Transverse colon (tissue), 4 donors: ENCODE results near the gene IBA57. TPM values are rescaled to one million over a fixed set of nuclear protein-coding genes. Genes with fewer than 3 reads are reported as not detected.

Source experiments
- DNase-seq: peaks from one replicate; pipeline ENCODE4 v3.0.0-alpha.2; 2019
- H3K27ac ChIP-seq, 4 donors: fragments of 200-600 bp; sonication (generic); 2 replicates each; pipeline ENCODE4 v1.5.1; 2016 to 2018; ENCODE audit warnings: inconsistent platforms in 4 of 4
- H3K27me3 ChIP-seq: fragments of 200-600 bp; sonication (generic); 2 replicates; pipeline ENCODE4 v1.5.1; 2017; ENCODE audit warnings: inconsistent platforms
- H3K36me3 ChIP-seq, 4 donors: fragments of 200-600 bp; sonication (generic); 2 replicates each; pipeline ENCODE4 v1.5.1; 2017 to 2019; ENCODE audit warnings: inconsistent platforms in 4 of 4
- H3K4me1 ChIP-seq, 4 donors: fragments of 200-600 bp; sonication (generic); 2 replicates each; pipeline ENCODE4 v1.5.1; 2017 to 2020; ENCODE audit warnings: inconsistent platforms in 4 of 4
- H3K4me3 ChIP-seq, 4 donors: fragments of 200-600 bp; sonication (generic); 1 replicate in 1 of 4; 2 replicates in 3 of 4; pipeline versions ENCODE4 v1.5.1 to v1.6.1; 2017 to 2019; ENCODE audit warnings: inconsistent platforms in 4 of 4
- H3K9me3 ChIP-seq, 2 donors: fragments of 200-600 bp; sonication (generic); 2 replicates each; pipeline ENCODE4 v1.5.1; 2017 to 2019; ENCODE audit warnings: inconsistent platforms in 2 of 2
- CTCF ChIP-seq, 5 experiments: fragments of 200-600 bp in 3 of 5; fragments of 450-650 bp in 2 of 5; sonication (generic) in 3 of 5; IDR thresholded peaks; 1 replicate in 2 of 5; 2 replicates in 3 of 5; pipeline ENCODE4 v1.5.1; 2016 to 2017; ENCODE audit warnings: antibody characterized with exemption in 5 of 5, inconsistent platforms in 3 of 5, mild to moderate bottlenecking in 2 of 5, moderate library complexity in 1 of 5
- EP300 ChIP-seq: sonication (generic); formaldehyde crosslinking; IDR thresholded peaks from one replicate; pipeline ENCODE4 v1.6.1; 2017; ENCODE audit warnings: antibody characterized with exemption, low read depth
- POLR2A ChIP-seq: fragments of 450-650 bp; IDR thresholded peaks from one replicate; pipeline ENCODE4 v1.6.1; 2016; ENCODE audit warnings: antibody characterized with exemption, mild to moderate bottlenecking, moderate library complexity
- POLR2AphosphoS5 ChIP-seq, 3 donors: sonication (generic); formaldehyde crosslinking; IDR thresholded peaks; one replicate each; pipeline ENCODE4 v1.6.1; 2016; ENCODE audit warnings: antibody characterized with exemption in 3 of 3
- WGBS, 2 donors: methylation state at CpG; one replicate each; pipeline ENCODE4 v1.1.5; 2018; ENCODE audit warnings: low coverage in 1 of 2; 5-methylcytosine and 5-hydroxymethylcytosine counted together
- in situ Hi-C, 4 donors: fragments of 200-750 bp; cut with MboI; loops; one replicate each; pipeline versions ENCODE4 v1.15.0 to v1.15.1; 2017; ENCODE audit warnings: low sequenced_read_pairs in 3 of 4, low pct_ligation_motif_present in 1 of 4, low pct_unique_long_range_greater_than_20kb in 1 of 4
- intact Hi-C: fragments of 100-400 bp; cut with DNase I; formaldehyde crosslinking; loops from one replicate; pipeline ENCODE4 v1.15.1; 2023; ENCODE audit warnings: low total_unique reads
- total RNA-seq, 4 donors: library from RNA; depleted of rRNA; stranded (reverse); fragments of >200 nt; gene quantifications; one replicate each; pipeline ENCODE4 v1.1.0, GENCODE V29; 2016

The IBA57 gene
- total RNA-seq, 4 donors from 2014 or later, result 7.5 to 13.5 (median 10.4) TPM

GRCh38 chr1:228157729-228158126 lies 7.9 kb upstream of the IBA57 start:
- intact Hi-C loops (no loop called here), in situ Hi-C loops (no loop called here)
- Histone ChIP-seq H3K9me3 (no peaks in the 10 kb centered on the region), H3K27me3 (no peaks in the 10 kb centered on the region), H3K4me1 (peaks cover 0 to 4% (median 3%) of the 10 kb centered on the region in 4 donors), H3K36me3 (no peaks in the 10 kb centered on the region), H3K27ac (no peak overlapping the region), H3K4me3 (no peak overlapping the region)
- 77% methylated on average over 36 of the region's 43 CpGs; no CpG with 5 or more reads in 1 of the 2 donors for WGBS, 2 donors
- TF ChIP-seq EP300 (no peak), CTCF (IDR thresholded peaks at IDR 0.05) (no peak), POLR2A (no peak), POLR2AphosphoS5 (IDR thresholded peaks at IDR 0.05) (no peak)
- DNase-seq, result no peak

GRCh38 chr1:228158151-228159007 lies 7.2 kb upstream of the IBA57 start:
- no peak overlapping the region for H3K27ac ChIP-seq
- H3K4me1 ChIP-seq, result peaks cover 4 to 9% (median 7%) of the 10 kb centered on the region in 4 donors
- WGBS, 2 donors, result 68% methylated on average over 80 of the region's 98 CpGs; no CpG with 5 or more reads in 1 of the 2 donors
- H3K9me3 ChIP-seq, result no peaks in the 10 kb centered on the region
- in situ Hi-C loops (no loop called here), intact Hi-C loops (no loop called here)
- TF ChIP-seq POLR2AphosphoS5 (IDR thresholded peaks at IDR 0.05) (no peak), POLR2A (no peak), CTCF (IDR thresholded peaks at IDR 0.05) (no peak), EP300 (no peak)
- no peaks in the 10 kb centered on the region for H3K27me3 ChIP-seq
- no peak overlapping the region for H3K4me3 ChIP-seq
- H3K36me3 ChIP-seq, result no peaks in the 10 kb centered on the region
- no peak for DNase-seq

GRCh38 chr1:228159008-228159665 lies 6.5 kb upstream of the IBA57 start:
- intact Hi-C loops, result no loop called here
- in situ Hi-C loops, result no loop called here
- H3K4me3 ChIP-seq, result no peak overlapping the region
- H3K9me3 ChIP-seq, result no peaks in the 10 kb centered on the region
- 80% methylated on average over 14 of the region's 14 CpGs; no CpG with 5 or more reads in 1 of the 2 donors for WGBS, 2 donors
- no peaks in the 10 kb centered on the region for H3K36me3 ChIP-seq
- H3K27ac ChIP-seq, result no peak overlapping the region
- peaks cover 4 to 11% (median 7%) of the 10 kb centered on the region in 4 donors for H3K4me1 ChIP-seq
- no peak for TF ChIP-seq POLR2A
- TF ChIP-seq POLR2AphosphoS5 (IDR thresholded peaks at IDR 0.05), result no peak
- no peak for TF ChIP-seq EP300
- no peak for TF ChIP-seq CTCF (IDR thresholded peaks at IDR 0.05)
- DNase-seq, result no peak
- H3K27me3 ChIP-seq, result no peaks in the 10 kb centered on the region

- no peak for TF ChIP-seq EP300
- no peak for TF ChIP-seq POLR2A
- no peak for TF ChIP-seq CTCF (IDR thresholded peaks at IDR 0.05)
- no peak for TF ChIP-seq POLR2AphosphoS5 (IDR thresholded peaks at IDR 0.05)
- no peak for DNase-seq
- Histone ChIP-seq H3K4me3 (no peak overlapping the region), H3K27ac (no peak overlapping the region), H3K4me1 (peaks cover 4 to 17% (median 13%) of the 10 kb centered on the region in 4 donors), H3K27me3 (no peaks in the 10 kb centered on the region), H3K36me3 (no peaks in the 10 kb centered on the region), H3K9me3 (no peaks in the 10 kb centered on the region)
- in situ Hi-C loops, result no loop called here
- intact Hi-C loops, result no loop called here
- 95% methylated on average over 13 of the region's 15 CpGs; no CpG with 5 or more reads in 1 of the 2 donors for WGBS, 2 donors
Observed at GRCh38 chr1:228160201-228160761, 5.3 kb upstream of the IBA57 start.
